ENCODE results near the gene SEPTIN8.

The SEPTIN8 gene

GRCh38 chr5:132737982-132738681 is 38.9 kb downstream of the SEPTIN8 start:
- H3K36me3 ChIP-seq (ENCODE audit: insufficient read depth, low read length) = peaks cover 9% of the 10 kb centered on the region
- ATAC-seq (ENCODE audit: insufficient read depth, low read depth) = no peak
- no peak for TF ChIP-seq CTCF (IDR thresholded peaks at IDR 0.05; ENCODE audit: borderline replicate concordance, extremely low read depth, low read length, poor library complexity, severe bottlenecking)
- TF ChIP-seq EZH2 (IDR thresholded peaks at IDR 0.05; ENCODE audit: borderline replicate concordance, low read depth, low read length, severe bottlenecking) = no peak
- peak overlapping the region; percentile 96 for H3K4me2 ChIP-seq (ENCODE audit: insufficient read depth, low read length)
- H4K20me1 ChIP-seq (ENCODE audit: insufficient read depth, low read length) = peaks cover 4% of the 10 kb centered on the region; the same call in 1 of the 2 replicates
- no peaks in the 10 kb centered on the region for H3K9me3 ChIP-seq (ENCODE audit: insufficient read depth, low read length, severe bottlenecking)
- peak overlapping the region; percentile 62; the same call in 1 of the 2 replicates for H3K9ac ChIP-seq (ENCODE audit: low read depth, low read length)
- peak overlapping the region in 1 of 2 experiments; percentile 84; a peak in 2 of 4 replicates for H3K4me3 ChIP-seq (ENCODE audit: low read depth in 1 of 2, low read length in 2 of 2)
- H3K27me3 ChIP-seq (ENCODE audit: insufficient read depth, low read length, poor library complexity) = no peaks in the 10 kb centered on the region
- H3K4me1 ChIP-seq (ENCODE audit: insufficient read depth, low read length) = peaks cover 33% of the 10 kb centered on the region
- no peak for DNase-seq
- peak overlapping the region; percentile 92 for H2AFZ ChIP-seq (ENCODE audit: low read depth, low read length)
- peaks cover 24% of the 10 kb centered on the region for H3K79me2 ChIP-seq (ENCODE audit: insufficient read depth, low read length)
- H3K27ac ChIP-seq (ENCODE audit: low read length) = no peak overlapping the region

- Histone ChIP-seq H3K4me3 (ENCODE audit: low read depth in 1 of 2, low read length in 2 of 2) (peak within 1 kb of the TSS; percentile 67 to 84), H3K27ac (ENCODE audit: low read length) (peak within 1 kb of the TSS; percentile 53), H3K9ac (ENCODE audit: low read depth, low read length) (peak within 1 kb of the TSS; percentile 62), H3K4me2 (ENCODE audit: insufficient read depth, low read length) (peak within 1 kb of the TSS; percentile 96), H3K27me3 (ENCODE audit: insufficient read depth, low read length, poor library complexity) (no peaks in the 10 kb centered on the region), H3K79me2 (ENCODE audit: insufficient read depth, low read length) (peaks cover 24% of the 10 kb centered on the region), H3K36me3 (ENCODE audit: insufficient read depth, low read length) (peaks cover 13% of the 10 kb centered on the region), H3K4me1 (ENCODE audit: insufficient read depth, low read length) (peaks cover 33% of the 10 kb centered on the region), H4K20me1 (ENCODE audit: insufficient read depth, low read length) (peaks cover 4% of the 10 kb centered on the region; the same call in 1 of the 2 replicates), H2AFZ (ENCODE audit: low read depth, low read length) (peak within 1 kb of the TSS; percentile 92), H3K9me3 (ENCODE audit: insufficient read depth, low read length, severe bottlenecking) (no peaks in the 10 kb centered on the region)
- ATAC-seq (ENCODE audit: insufficient read depth, low read depth) = peak; percentile 92
- peak; percentile 98 for DNase-seq
- TF ChIP-seq CTCF (IDR thresholded peaks at IDR 0.05; ENCODE audit: borderline replicate concordance, extremely low read depth, low read length, poor library complexity, severe bottlenecking) (peak; percentile 7), EZH2 (IDR thresholded peaks at IDR 0.05; ENCODE audit: borderline replicate concordance, low read depth, low read length, severe bottlenecking) (no peak)
These were observed 39.9 kb downstream of the SEPTIN8 start, which contains the start of gene KIF3A for GRCh38 chr5:132736853-132737833. Gene KIF3A (minus strand): TSS chr5:132737546. CDS start chr5:132737419, 127 bp downstream.

GRCh38 chr5:132734687-132735086 is 42.4 kb downstream of the SEPTIN8 start:
- ATAC-seq (ENCODE audit: insufficient read depth, low read depth) (no peak), DNase-seq (no peak)
- TF ChIP-seq CTCF (IDR thresholded peaks at IDR 0.05; ENCODE audit: borderline replicate concordance, extremely low read depth, low read length, poor library complexity, severe bottlenecking) = no peak
- Histone ChIP-seq H3K4me2 (ENCODE audit: insufficient read depth, low read length) (no peak overlapping the region), H4K20me1 (ENCODE audit: insufficient read depth, low read length) (peaks cover 4% of the 10 kb centered on the region; the same call in 1 of the 2 replicates), H3K36me3 (ENCODE audit: insufficient read depth, low read length) (peaks cover 16% of the 10 kb centered on the region), H3K4me1 (ENCODE audit: insufficient read depth, low read length) (peaks cover 33% of the 10 kb centered on the region), H3K27me3 (ENCODE audit: insufficient read depth, low read length, poor library complexity) (no peaks in the 10 kb centered on the region), H3K9me3 (ENCODE audit: insufficient read depth, low read length, severe bottlenecking) (no peaks in the 10 kb centered on the region), H3K9ac (ENCODE audit: low read depth, low read length) (no peak overlapping the region), H3K79me2 (ENCODE audit: insufficient read depth, low read length) (peaks cover 26% of the 10 kb centered on the region), H2AFZ (ENCODE audit: low read depth, low read length) (no peak overlapping the region), H3K27ac (ENCODE audit: low read length) (no peak overlapping the region), H3K4me3 (ENCODE audit: low read depth in 1 of 2, low read length in 2 of 2) (no peak overlapping the region)
